ENCODE results near the gene NR3C2.

DNA sequence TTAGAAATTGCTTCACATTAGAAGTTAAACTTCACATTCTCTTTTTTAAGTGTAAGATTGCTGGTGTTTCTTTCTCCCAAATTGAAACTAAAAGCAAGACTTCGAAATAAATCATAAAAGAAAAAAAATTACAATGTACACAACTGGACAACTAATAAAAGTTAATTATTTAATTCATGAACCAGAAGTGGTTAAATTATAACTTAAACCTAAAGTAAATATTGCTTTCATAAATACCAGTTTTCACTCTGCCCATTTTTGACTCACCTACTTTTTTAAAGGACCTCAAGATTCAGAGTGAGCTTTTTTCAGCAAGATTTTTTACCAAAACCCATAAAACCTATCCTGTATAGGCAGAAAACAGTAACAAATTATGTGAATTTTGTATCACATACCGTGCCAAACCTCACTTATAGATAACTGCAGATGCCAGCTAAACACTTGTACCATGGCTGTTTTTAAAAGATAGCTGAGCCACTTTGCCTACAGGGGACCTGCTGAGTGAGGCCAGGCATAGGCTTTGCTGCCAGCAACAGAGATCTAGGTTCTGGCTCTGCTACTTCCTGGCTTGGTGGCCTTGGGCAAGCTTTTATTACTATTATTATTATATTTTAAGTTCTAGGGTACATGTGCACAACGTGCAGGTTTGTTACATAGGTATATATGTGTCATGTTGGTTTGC, 259.8 kb downstream of the NR3C2 start:
- TF ChIP-seq POLR2AphosphoS5 (IDR thresholded peaks at IDR 0.05), result no peak
- no peak for TF ChIP-seq TAF1 (IDR thresholded peaks at IDR 0.05; ENCODE audit: low read depth)
- no peak for TF ChIP-seq RAD21 (conservative IDR thresholded peaks at IDR 0.05)
- TF ChIP-seq, protein P1, sequence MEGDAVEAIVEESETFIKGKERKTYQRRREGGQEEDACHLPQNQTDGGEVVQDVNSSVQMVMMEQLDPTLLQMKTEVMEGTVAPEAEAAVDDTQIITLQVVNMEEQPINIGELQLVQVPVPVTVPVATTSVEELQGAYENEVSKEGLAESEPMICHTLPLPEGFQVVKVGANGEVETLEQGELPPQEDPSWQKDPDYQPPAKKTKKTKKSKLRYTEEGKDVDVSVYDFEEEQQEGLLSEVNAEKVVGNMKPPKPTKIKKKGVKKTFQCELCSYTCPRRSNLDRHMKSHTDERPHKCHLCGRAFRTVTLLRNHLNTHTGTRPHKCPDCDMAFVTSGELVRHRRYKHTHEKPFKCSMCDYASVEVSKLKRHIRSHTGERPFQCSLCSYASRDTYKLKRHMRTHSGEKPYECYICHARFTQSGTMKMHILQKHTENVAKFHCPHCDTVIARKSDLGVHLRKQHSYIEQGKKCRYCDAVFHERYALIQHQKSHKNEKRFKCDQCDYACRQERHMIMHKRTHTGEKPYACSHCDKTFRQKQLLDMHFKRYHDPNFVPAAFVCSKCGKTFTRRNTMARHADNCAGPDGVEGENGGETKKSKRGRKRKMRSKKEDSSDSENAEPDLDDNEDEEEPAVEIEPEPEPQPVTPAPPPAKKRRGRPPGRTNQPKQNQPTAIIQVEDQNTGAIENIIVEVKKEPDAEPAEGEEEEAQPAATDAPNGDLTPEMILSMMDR (IDR thresholded peaks at IDR 0.05; ENCODE audit: poor library complexity, severe bottlenecking), result no peak
- TF ChIP-seq, protein P2, sequence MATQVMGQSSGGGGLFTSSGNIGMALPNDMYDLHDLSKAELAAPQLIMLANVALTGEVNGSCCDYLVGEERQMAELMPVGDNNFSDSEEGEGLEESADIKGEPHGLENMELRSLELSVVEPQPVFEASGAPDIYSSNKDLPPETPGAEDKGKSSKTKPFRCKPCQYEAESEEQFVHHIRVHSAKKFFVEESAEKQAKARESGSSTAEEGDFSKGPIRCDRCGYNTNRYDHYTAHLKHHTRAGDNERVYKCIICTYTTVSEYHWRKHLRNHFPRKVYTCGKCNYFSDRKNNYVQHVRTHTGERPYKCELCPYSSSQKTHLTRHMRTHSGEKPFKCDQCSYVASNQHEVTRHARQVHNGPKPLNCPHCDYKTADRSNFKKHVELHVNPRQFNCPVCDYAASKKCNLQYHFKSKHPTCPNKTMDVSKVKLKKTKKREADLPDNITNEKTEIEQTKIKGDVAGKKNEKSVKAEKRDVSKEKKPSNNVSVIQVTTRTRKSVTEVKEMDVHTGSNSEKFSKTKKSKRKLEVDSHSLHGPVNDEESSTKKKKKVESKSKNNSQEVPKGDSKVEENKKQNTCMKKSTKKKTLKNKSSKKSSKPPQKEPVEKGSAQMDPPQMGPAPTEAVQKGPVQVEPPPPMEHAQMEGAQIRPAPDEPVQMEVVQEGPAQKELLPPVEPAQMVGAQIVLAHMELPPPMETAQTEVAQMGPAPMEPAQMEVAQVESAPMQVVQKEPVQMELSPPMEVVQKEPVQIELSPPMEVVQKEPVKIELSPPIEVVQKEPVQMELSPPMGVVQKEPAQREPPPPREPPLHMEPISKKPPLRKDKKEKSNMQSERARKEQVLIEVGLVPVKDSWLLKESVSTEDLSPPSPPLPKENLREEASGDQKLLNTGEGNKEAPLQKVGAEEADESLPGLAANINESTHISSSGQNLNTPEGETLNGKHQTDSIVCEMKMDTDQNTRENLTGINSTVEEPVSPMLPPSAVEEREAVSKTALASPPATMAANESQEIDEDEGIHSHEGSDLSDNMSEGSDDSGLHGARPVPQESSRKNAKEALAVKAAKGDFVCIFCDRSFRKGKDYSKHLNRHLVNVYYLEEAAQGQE (IDR thresholded peaks at IDR 0.05; ENCODE audit: borderline replicate concordance), result no peak
- no peak for TF ChIP-seq EP300 (conservative IDR thresholded peaks at IDR 0.05; ENCODE audit: poor library complexity, severe bottlenecking)
- TF ChIP-seq EZH2 (IDR thresholded peaks at IDR 0.05; ENCODE audit: borderline replicate concordance, insufficient read depth, low read length, poor library complexity, severe bottlenecking), result no peak

Measured in neural cell (in vitro differentiated cells).